Fibroblast of villous mesenchyme (primary cell): ENCODE data around the gene SOX3. TPM values are rescaled to one million over a fixed set of nuclear protein-coding genes. Genes with fewer than 3 reads are reported as not detected.

Source experiments
- DNase-seq: peaks from one replicate; pipeline ENCODE4 v3.0.0-alpha.2; 2010; ENCODE audit warnings: low read depth
- H3K4me3 ChIP-seq: 2 replicates; pipeline ENCODE4 v1.5.1; 2011; ENCODE audit warnings: low read depth, mild to moderate bottlenecking, low read length
- CTCF ChIP-seq: IDR thresholded peaks from 2 replicates; pipeline ENCODE4 v1.5.1; 2012; ENCODE audit warnings: low read depth, mild to moderate bottlenecking, low read length; ENCODE audit not compliant: insufficient read depth
- total RNA-seq: library from RNA; depleted of rRNA; stranded (reverse); fragments of >200 nt; gene quantifications from 2 replicates; pipeline ENCODE4 v1.2.3, GENCODE V29; 2012

The SOX3 gene
- total RNA-seq, 1 donor, result not detected

DNA sequence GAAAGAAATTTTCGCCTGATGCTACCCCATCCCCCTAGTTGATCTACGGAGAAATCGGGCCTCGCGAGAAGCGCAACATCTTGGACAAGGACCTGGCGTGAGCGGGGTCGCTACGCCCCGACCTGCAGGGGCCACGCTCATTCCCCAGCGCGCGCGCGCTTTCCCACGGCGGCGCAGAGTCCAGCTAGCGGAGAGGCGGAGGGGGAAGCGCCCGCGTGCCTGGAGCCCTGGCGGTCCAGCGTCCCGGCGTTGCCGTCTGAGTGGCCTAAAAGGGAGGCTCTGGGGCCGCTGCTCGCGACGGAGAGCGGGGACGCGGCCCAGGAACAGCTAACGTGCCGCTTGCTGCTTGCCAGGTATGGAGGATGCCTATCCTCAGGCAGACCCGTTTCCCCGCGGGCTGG lies 6.0 kb upstream of the SOX3 start:
- DNase-seq, result no peak
- H3K4me3 ChIP-seq, result no peak overlapping the region
- no peak for TF ChIP-seq CTCF

- no peak for DNase-seq
- no peak for TF ChIP-seq CTCF
- no peak overlapping the region for H3K4me3 ChIP-seq
These were observed 5.4 kb upstream of the SOX3 start for GRCh38 chrX:140510306-140510676.

- no peak for TF ChIP-seq CTCF
- no peak overlapping the region for H3K4me3 ChIP-seq
- DNase-seq, result no peak
These were observed 4.8 kb upstream of the SOX3 start for GRCh38 chrX:140509468-140510305.

DNA sequence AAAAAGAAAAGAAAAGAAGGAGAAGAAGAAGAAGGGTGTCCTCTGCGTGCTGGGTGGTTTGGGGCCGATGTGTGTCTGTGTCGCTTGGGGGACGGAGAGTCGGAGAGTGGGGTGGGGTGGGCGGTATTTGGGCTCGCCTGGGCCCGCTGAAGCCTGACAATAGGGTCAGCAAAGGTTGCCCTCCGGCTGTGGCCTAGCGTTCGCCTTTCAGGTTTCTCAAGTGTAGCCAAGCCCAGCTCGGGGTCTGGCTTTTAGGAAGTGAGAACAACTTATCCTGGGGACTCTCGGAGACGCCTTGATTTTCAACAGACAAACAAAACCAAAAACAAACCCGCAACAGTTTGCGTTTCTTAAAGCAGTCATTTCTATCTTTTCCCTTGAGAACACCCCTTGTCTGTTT lies 4.1 kb upstream of the SOX3 start:
- no peak for DNase-seq
- no peak for TF ChIP-seq CTCF
- H3K4me3 ChIP-seq, result no peak overlapping the region

- DNase-seq, result no peak
- no peak overlapping the region for H3K4me3 ChIP-seq
- TF ChIP-seq CTCF, result no peak
These were observed 3.1 kb upstream of the SOX3 start for GRCh38 chrX:140507982-140508305.

GRCh38 chrX:140507223-140507981 lies 2.5 kb upstream of the SOX3 start:
- TF ChIP-seq CTCF, result no peak
- H3K4me3 ChIP-seq, result no peak overlapping the region
- DNase-seq, result no peak
